GM21737 (cell line): ENCODE results near the gene RHOF.
"Not testable (repeated sequence)": the region's sequence is repeated elsewhere in the genome, so short reads cannot be mapped to it uniquely, and the experiment has no call there.

Source experiments
- ATAC-seq: cut with Tn5 transposase; IDR thresholded peaks from one replicate; pipeline ENCODE4 v1.9.1; 2021; ENCODE audit warnings: mild to moderate bottlenecking, moderate library complexity; ENCODE audit not compliant: unreplicated experiment

The RHOF gene

DNA sequence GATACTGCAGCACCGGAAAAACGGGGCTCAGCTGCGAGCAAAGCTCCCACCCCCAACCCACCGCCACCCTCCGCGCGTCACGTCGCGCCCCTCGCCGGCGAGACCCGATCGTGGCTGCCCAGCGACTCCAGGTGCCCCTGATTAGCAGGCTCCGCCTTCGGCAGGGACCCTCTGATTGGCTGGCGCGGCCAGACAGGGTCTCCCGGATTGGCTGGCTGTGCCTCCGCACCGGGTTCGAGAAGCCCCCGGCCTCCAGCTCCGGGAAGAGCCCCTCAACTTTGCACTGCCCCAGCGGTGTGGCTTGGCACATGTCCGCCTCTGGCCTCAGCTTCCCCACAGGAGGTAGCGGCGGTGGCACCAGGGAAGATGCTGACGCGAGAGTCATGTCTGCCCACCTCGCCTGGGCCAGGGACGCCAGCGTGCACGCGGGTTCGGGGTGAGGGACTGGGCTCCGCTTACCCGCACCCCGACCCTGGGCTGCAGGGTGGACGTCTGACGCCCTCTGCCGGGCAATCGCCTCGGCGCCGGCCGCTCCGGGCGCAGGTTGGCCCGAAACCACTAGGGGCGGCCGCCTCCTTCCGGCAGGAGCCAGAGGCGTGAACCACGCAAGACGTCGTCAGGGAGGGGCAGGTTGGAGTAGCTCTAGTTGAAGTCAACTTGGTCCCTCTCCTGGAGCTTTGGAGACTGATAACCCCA lies 498 bp upstream of the RHOF start:
- peak; percentile 42 for ATAC-seq

DNA sequence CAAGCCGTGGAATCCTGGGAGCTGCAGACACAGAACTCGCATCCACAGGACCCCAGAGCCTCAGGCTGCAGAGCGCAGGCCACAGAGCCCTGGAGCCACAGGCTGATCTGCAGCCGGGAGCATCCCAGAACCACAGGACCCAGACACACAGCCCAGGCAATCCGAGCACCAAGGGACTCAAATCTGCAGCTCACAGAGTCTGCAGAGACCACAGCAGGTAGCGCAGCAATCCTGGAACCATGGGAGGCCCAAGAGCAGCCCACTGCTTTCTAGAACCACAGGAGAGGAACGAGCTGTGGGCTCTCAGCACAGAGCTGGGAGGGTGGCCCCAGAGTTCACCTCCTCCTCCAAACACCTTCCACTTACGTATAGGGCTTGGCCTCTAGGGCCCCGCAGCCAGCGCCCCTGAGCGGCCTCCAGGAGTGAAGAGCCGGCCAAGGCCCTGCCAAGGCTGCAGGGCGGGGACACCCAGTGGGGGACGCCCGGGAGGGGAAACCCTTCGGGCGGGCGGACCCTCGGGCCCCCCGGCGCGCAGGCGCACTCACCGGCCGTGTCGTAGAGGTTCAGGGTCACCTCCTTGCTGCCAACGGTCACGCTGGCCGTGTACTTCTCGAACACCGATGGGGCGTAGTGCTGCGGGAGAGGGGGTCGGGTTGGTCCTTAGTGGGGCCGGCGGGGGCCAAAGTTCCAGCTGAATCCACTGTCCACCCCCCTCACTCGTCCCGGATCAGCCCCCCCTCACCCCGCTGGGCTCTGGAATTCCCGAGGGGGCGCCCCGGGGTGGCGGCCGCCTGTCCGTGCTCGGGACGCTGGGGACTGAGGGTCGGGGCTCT lies 665 bp downstream of the RHOF start:
- no peak for ATAC-seq

DNA sequence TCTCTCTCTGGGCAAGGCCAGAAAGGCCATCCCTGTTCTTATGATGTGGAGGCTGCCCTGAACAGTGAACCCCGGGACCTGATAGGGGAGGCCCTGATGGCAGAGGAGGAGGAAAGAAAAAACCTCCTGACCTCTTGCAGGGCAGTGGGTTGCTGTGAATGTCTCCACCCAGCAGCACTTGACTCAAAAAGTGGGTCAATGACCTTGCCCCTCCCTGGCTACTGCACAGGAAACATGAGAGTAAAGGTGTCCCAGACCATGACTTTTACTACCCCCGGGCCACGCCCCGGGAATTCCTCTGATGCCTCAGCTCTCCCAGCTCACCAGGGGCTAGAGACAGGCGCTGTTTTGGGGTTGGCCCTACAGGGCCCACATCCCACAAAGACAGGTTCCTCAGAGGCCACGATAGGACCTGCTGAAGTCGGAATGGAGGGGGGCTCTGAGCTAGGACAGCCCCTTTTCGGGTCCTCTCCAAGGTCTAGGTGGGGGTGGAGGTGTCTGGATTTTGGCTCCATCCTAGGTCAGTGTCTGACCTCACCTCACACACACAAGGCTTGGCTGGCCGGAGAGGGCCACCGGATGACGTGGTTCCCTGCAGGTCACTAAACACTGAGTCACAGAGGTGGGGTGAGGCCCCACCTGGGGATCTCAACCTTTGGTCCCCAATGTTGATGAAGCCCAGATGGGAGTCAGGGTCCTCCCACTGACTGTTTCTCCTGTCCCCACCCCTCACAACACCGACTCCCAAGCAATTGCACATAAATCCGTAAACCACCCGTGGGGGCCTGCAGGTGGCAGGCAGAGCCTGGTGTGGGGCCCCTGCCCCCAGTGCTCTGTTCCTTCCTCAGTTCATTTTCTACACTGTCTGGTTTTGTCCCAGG lies 1.6 kb downstream of the RHOF start:
- ATAC-seq, result no peak

DNA sequence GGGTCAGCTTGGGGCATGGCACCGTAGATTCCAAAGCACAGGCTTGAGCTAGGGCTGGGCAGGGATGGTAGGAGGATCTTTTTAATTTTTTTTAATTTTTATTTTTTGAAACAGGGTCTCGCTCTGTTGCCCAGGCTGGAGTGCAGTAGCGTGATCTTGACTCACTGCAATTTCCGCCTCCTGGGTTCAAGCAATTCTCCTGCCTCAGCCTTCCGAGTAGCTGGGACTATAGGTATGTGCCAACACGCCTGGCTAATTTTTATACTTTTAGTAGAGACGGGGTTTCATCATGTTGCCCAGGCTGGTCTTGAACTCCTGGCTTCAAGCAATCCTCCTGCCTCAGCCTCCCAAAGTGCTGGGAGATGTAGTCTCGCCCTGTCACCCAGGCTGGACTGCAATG lies 2.7 kb downstream of the RHOF start:
- not testable (repeated sequence) for ATAC-seq

DNA sequence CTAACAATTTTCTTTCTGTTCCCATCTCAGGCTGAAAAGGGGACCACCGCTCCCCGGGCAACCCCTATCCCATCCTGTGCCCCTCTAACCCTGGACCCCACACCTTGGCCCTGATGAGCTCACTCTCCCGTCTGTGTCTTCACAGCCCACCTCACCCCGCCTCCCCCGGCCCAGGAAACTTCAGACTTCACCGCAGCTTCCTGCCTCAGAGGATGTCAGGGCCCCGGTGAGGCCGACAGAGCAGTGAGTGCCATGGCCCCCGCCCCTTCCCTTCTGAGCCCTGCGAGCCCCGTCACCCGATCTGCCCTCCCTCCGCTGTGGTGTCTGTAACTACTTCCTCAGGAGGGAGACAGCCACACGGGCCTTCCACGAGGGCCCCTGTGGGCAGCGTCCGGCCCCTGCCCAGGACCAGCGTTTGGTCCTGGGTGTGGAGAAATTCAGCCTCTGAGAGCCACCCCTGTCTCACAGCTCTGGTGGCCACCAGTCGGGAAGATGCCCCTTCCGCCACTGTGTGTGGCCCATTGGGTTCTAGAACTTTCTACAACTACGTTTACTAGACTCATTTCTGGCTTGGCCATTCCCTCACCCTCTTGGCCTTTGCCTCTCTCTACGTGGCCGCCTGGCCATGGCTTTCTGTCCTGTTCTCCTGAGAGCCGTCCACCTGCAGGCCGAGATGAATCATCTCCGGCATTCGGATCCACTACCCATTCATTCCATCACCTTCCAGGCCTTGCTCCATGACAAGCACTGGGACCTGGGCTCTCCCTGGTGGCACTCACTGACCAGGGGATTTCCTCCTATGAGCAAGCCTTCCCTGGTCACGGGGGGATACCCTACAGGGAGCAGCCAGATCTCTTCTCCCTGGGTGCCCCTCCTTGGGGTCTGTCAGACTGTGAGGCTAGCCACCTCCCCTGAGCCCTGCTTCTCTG lies 3.4 kb downstream of the RHOF start:
- ATAC-seq, result peak; percentile 41

DNA sequence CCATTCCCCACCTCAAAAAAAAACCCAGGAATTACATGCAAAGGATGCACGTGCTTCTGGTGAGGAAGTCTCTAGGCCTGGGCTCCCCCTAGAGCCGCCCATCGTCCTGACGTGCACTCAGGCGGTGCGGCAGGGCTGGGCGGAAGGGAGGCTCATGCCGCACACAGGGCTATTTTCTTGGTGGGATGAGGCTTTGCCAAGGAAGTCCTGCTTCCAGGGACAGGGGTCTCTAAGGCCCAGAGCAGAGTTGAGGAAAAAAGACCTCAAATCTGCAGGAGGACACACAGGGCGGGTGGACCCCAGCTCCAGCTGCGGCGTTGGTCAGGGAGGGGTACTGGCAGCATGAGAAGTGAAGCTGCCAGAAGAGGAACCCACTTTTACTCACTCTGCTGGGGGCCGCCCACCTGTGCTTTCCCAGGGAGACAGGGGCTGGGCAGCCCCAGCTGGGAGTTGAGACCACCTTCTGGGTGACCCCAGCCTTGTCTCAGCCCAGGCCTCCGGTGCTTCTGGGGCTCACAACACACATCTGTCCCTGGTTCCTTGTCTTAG lies 4.2 kb downstream of the RHOF start:
- ATAC-seq, result no peak

DNA sequence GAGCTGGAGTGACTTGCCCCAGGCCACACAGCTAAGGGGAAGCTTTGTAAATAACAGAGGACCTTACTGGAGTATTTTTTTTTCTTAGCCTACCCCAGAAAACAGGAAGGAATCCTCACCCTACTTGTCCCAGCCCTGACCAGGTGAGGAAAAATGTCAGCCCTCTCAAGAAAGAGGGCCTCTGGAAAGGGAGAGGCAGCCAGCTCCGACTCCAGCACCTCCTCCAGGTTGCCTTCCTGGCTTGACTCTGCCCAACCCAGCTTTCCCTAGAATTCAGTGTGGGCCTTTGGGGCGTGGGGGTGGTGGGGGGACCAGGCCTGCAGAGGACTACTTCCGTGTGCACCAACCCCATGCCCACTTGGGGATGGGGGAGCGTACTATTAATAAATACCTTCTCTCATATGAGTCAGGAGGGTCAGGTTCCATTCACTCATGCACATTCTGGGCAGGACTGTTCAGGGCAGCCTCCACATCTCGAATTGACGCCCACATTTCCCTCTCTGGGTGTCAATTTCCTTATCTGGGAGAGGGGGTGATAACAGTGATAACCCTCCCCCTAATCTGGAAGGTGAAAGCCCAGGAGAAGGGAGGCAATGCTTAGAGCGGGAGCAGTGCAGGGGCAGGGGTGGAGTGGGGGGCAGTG lies 5.2 kb downstream of the RHOF start:
- ATAC-seq, result no peak

DNA sequence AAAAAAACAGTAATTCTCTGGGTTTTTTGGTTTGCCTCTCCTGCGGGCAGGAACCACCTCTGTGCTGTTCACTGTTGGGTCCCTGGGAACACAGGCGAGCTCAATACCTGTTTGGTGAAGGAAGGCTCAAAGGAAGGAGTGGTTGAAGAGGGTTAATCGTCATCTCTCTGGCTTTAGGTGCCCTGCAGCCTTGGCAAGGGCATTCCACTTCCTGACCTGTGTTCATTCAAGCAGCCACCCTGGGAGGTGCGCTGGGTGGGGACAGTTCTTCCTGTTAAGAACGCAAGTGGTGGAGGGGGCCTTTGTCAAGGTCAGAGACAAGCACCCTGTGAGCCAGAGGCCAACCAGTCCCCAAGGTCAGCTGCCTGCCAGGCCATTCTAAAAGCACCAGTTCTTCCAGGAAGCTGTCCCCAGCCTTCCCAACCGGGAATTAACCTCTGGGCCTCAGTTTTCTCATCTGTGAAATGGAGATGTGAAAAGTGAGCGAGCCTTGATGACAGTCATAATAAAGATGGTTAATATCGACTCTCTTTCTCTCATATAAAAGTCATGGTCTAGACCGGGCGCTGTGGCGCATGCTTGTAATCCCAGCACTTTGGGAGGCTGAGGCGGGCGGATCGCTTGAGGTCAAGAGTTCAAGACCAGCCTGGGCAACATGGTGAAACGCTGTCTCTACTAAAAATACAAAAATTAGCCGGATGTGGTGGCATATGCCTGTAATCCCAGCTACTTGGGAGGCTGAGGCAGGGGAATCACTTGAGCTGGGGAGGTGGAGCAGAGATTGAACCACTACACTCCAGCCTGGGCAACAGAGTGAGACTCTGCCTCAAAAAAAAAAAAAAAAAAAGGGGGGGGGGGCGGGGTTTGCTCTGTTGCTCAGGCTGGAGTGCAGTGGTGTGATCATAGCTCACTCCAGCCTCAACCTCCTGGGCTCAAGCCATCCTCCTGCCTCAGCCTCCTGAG lies 6.1 kb downstream of the RHOF start:
- no peak for ATAC-seq

DNA sequence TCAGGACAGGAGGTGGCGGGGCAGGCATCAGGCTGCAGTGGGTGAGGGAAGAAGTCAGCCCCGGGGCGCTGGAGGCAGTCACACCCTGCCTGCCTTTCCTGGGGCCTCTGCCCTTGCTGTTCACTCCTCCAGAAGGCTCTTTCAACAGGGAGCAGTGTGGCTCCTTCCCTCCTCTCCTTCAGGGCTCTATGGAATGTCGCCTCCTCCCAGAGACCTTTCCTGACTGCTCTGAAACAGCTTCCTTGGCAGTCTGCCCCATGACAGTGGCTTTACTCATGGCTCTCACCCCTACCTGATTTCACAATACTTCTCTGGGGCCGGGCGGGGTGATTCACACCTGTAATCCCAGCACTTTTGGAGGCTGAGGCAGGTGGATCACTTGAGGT lies 7.1 kb downstream of the RHOF start:
- no peak for ATAC-seq

DNA sequence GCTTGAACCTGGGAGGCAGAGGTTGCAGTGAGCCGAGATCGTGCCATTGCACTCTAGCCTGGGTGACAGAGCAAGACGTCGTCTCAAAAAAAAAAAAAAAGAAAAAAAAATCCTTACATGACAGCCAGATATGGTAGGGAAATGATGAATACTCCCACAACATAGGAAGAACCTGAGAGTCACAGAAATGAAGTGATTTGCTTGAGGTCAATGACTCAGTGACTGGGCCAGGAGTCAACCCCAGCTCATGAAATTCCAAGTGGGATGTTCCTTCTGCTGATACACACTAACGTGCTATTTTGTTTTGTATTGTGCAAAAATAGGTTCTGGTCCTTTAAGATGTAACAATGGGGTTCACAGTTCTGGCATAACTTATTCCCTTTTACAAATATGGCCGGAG lies 9.0 kb downstream of the RHOF start:
- ATAC-seq, result no peak

DNA sequence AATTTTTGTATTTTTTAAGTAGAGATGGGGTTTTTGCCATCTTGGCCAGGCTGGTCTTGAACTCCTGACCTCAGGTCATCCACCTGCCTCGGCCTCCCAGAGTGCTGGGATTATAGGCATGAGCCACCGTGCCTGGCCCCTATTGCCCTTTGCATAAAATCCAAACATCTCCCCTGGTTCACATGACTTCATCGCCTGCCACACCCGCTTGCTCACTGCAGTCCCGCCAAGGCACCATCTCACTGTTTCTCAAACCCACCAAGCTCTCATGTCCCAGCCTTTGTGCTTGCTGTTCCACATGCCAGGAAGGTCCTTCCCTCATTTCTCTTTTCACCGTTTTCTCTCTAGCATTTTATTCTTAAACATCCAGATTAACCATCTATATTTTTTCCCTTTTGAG lies 9.7 kb downstream of the RHOF start:
- no peak for ATAC-seq

DNA sequence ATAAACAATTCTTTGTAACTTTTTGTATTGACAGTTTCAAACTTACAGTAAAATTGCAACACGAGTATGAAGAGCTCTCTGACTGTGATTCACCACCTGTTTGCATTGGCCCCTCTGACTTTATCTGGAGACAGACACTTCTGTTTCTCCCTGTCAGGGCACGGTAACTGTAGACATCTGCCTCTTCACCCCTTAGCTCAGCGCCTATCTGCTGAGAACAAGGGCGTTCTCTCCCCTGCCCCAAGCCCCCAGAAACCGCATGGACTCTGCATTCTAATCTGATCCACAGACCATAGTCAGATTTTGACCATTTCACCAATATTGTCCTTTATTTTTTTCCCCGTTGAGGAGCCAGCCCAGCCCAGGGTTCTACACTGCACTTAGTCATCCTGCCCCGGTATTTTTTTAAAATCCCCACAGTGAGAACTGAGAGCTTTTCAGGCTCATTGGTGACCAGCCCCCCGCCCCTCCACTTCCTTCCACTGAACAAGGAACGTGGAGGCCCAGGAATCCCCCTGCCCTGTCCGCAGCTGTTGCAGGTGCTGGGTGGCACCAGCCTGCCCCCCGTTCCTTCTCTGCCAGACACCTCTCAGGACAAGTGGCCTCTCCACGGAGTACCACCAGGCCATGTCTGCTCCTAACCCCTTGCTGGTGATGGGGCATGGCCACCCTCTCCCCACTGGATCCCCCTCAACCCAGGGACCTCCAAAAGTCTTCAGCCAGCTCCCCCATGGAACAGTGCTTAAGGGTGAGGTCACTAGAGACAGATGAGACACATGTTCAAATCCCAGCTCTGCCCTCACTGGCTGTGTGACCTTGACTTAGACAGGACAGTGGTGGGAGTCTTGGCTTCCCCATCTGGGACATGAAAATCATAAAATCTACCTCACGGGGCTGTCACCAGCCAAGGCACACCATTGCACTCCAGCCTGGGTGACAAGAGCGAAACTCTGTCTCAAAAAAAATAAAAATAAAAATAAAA lies 11.2 kb downstream of the RHOF start:
- peak; percentile 56 for ATAC-seq

DNA sequence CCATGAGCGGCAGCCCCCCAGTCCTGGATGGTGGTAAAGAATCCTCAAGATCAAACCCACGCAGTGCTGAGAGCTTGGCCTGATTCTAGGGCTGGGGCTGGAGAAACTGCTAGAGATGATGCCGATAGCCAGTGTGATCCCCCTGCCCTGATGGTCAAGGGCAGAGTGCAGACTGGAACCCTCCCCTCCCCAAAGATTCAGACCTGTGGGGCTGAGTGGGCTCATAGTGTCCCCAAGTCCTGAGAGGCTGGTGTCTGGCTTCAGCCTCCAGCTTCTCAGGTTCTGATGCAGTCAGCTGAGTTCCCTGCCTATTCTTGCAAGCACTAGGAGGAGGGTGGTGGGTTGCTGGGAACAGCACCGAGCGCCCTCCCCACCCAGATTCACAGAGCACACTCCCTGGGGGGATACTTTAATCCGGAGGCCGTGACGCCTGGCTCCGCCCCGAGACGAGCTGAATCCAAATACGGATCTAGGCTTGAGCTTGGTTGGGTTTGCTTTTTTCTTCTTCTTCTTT lies 11.9 kb downstream of the RHOF start:
- ATAC-seq, result peak; percentile 26

DNA sequence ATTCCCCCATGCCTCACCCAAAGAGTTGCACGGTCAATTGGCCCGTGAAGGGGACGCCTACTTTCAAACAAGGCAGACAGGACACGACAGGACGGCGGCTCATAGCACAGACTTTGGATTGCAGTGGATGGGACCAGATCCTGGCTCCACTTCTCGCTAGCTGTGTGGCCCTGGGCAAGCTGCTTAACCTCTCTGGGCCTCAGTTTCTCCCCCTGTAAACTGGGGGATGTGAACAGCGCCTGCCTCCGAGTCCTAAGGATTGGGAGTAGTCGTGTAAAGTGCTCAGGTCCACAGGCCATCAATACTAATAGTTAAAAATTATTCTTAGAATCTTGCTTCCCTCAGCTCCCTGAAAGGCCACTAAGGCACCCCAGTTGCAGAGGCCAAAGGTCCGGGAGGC lies 13.1 kb downstream of the RHOF start:
- no peak for ATAC-seq

DNA sequence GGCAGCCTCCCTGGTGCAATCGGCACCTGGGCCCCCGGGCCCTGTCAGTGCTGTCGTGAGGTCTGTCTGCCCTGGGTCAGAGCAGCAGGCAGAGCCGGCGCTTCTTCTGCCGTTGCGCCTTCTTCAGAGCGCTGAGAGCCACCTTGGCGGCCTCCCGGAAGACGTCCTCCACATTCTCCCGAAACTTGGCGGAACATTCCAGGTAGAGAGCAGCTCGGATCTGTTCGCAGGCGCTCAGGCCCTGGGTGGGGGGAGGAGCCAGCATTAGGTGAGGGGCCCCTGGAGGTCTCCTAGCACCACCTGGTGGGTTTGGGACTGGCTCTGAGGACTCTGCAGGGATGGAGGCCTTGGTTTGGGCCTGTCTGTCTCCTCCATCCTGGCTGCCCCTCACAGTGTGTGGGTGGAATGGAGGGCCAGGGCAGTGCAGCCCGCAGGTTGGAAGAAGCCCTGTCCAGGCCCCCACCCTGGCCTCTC lies 14.0 kb downstream of the RHOF start:
- no peak for ATAC-seq

DNA sequence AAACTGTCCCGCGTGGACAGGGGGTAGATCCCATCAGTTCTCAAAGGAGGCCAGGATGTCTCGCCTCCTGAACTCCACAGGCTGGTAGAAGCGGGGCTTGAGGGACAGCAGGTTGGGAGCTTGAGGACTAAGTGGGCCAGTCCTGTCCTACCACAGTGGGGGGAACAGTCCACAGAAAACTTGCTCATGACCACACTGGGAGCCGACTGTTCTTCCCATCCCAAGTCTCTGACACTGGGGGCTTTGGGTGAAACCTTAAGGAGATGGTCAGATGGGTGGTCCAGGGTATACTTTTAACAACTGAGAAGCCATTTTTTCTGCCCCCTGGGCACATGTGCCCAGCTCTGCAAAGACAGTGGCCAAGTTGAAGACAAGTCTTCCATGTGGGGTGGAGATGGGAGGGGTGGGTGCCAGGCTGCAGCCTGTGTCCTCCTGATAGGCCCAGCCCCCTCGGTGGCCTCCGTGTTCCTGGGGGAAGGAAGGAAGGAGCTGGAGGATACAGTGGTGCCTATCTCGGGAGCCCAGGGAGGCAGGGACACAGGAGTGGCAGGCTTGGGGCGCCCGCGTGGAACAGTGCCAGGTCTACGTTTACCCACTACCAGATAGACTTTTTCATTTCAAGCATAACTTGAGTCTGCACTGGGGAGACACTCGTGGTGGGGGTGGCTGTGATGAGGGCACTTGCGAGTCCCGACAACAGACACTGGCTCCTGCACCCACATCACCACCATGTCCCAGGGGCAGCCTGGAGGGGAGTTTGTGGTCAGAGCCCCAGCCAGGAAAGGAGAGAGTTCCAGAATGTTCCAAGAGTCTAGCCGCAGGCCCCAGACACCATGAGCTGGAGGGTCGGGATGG lies 14.7 kb downstream of the RHOF start:
- no peak for ATAC-seq
